SK-N-DZ (cell line): ENCODE measurements around the gene TSPAN31.
A peak's percentile ranks its signal among the peaks of the same experiment; 100 is the strongest.

Experiments
- DNase-seq: peaks from one replicate; pipeline ENCODE4 v3.0.0-alpha.2; 2015; ENCODE audit warnings: low spot score

TSPAN31 gene

GRCh38 chr12:57752668-57753000 is 7.8 kb downstream of the TSPAN31 start:
- no peak for DNase-seq

- DNase-seq: no peak
Measured at GRCh38 chr12:57753756-57754337, 9.0 kb downstream of the TSPAN31 start.

- peak; percentile 81 for DNase-seq
Measured at GRCh38 chr12:57754411-57755193, 9.8 kb downstream of the TSPAN31 start, which contains the start of gene MARCHF9. TSS of gene MARCHF9 (plus strand) at chr12:57755103. CDS start at chr12:57755529, 426 bp downstream.

GRCh38 chr12:57755194-57755453 is 10.3 kb downstream of the TSPAN31 start:
- no peak for DNase-seq

GRCh38 chr12:57755454-57756372 is 10.9 kb downstream of the TSPAN31 start:
- no peak for DNase-seq

- peak; percentile 72 for DNase-seq
Measured at GRCh38 chr12:57756406-57757341, 11.8 kb downstream of the TSPAN31 start.

- DNase-seq: no peak
Measured at GRCh38 chr12:57757771-57758170, 12.9 kb downstream of the TSPAN31 start.

- no peak for DNase-seq
Measured at GRCh38 chr12:57758552-57759359, 13.9 kb downstream of the TSPAN31 start.

GRCh38 chr12:57759360-57759980 is 14.6 kb downstream of the TSPAN31 start:
- no peak for DNase-seq

GRCh38 chr12:57760347-57760982 is 15.6 kb downstream of the TSPAN31 start:
- DNase-seq: no peak

GRCh38 chr12:57761391-57761998 is 16.7 kb downstream of the TSPAN31 start:
- DNase-seq: no peak

GRCh38 chr12:57762463-57762862 is 17.6 kb downstream of the TSPAN31 start:
- no peak for DNase-seq

GRCh38 chr12:57763881-57764661 is 19.2 kb downstream of the TSPAN31 start:
- DNase-seq: no peak

- DNase-seq: no peak
Measured at GRCh38 chr12:57764662-57765002, 19.8 kb downstream of the TSPAN31 start.

- DNase-seq: no peak
Measured at GRCh38 chr12:57765003-57765697, 20.3 kb downstream of the TSPAN31 start.

GRCh38 chr12:57765698-57766463 is 21.0 kb downstream of the TSPAN31 start:
- no peak for DNase-seq
